Neural cell (in vitro differentiated cells): Measurements from ENCODE around the gene CNTNAP2.

Source experiments
- EZH2 ChIP-seq: fragments of 200-600, 300-800 bp; shearing (Covaris generic), sonication (generic); IDR thresholded peaks from 2 replicates; pipeline ENCODE4 v1.6.1; 2014; ENCODE audit warnings: antibody characterized with exemption, low read length, borderline replicate concordance, mild to moderate bottlenecking; ENCODE audit not compliant: insufficient read depth, poor library complexity, severe bottlenecking
- TF ChIP-seq, protein P1 (sequence below): fragments of 450-650 bp; IDR thresholded peaks from 2 replicates; pipeline ENCODE4 v1.5.1; 2014; ENCODE audit warnings: antibody characterized with exemption, mild to moderate bottlenecking, moderate library complexity; ENCODE audit not compliant: poor library complexity, severe bottlenecking
- TF ChIP-seq, protein P2 (sequence below): IDR thresholded peaks from 2 replicates; pipeline ENCODE4 v1.6.1; 2012; ENCODE audit warnings: borderline replicate concordance

DNA sequence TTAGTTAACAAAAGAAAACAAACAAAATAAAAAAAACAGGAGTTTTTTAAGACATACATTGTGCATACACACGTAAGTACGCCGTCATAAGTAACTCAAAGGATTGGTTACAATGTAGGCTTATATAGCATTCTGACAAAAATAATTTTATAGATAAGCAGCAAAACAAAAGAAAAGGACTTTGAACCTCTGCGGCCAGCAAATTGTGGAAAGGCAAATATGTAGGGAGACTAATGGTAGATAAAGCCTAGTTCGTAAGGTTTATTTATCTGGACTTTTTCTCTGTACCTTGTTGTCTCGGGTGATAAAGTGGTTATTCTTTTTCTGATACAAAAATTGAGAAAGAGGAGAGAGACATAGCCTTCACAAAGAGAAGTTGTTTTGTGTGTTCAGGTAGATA is 891.9 kb downstream of the CNTNAP2 start:
- TF ChIP-seq, protein P1, sequence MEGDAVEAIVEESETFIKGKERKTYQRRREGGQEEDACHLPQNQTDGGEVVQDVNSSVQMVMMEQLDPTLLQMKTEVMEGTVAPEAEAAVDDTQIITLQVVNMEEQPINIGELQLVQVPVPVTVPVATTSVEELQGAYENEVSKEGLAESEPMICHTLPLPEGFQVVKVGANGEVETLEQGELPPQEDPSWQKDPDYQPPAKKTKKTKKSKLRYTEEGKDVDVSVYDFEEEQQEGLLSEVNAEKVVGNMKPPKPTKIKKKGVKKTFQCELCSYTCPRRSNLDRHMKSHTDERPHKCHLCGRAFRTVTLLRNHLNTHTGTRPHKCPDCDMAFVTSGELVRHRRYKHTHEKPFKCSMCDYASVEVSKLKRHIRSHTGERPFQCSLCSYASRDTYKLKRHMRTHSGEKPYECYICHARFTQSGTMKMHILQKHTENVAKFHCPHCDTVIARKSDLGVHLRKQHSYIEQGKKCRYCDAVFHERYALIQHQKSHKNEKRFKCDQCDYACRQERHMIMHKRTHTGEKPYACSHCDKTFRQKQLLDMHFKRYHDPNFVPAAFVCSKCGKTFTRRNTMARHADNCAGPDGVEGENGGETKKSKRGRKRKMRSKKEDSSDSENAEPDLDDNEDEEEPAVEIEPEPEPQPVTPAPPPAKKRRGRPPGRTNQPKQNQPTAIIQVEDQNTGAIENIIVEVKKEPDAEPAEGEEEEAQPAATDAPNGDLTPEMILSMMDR, result no peak
- TF ChIP-seq EZH2, result no peak
- TF ChIP-seq, protein P2, sequence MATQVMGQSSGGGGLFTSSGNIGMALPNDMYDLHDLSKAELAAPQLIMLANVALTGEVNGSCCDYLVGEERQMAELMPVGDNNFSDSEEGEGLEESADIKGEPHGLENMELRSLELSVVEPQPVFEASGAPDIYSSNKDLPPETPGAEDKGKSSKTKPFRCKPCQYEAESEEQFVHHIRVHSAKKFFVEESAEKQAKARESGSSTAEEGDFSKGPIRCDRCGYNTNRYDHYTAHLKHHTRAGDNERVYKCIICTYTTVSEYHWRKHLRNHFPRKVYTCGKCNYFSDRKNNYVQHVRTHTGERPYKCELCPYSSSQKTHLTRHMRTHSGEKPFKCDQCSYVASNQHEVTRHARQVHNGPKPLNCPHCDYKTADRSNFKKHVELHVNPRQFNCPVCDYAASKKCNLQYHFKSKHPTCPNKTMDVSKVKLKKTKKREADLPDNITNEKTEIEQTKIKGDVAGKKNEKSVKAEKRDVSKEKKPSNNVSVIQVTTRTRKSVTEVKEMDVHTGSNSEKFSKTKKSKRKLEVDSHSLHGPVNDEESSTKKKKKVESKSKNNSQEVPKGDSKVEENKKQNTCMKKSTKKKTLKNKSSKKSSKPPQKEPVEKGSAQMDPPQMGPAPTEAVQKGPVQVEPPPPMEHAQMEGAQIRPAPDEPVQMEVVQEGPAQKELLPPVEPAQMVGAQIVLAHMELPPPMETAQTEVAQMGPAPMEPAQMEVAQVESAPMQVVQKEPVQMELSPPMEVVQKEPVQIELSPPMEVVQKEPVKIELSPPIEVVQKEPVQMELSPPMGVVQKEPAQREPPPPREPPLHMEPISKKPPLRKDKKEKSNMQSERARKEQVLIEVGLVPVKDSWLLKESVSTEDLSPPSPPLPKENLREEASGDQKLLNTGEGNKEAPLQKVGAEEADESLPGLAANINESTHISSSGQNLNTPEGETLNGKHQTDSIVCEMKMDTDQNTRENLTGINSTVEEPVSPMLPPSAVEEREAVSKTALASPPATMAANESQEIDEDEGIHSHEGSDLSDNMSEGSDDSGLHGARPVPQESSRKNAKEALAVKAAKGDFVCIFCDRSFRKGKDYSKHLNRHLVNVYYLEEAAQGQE, result no peak
